ENCODE measurements around the gene LONP2. TPM values are rescaled to one million over a fixed set of nuclear protein-coding genes. Genes with fewer than 3 reads are reported as not detected.
A peak's percentile ranks its signal among the peaks of the same experiment; 100 is the strongest.

The LONP2 gene
- total and polyA plus RNA-seq, 2 of the 13 experiments (the other 11 are each of a cell fraction or from before 2014, with no cell fraction given) = 39.2 to 63.3 TPM

DNA sequence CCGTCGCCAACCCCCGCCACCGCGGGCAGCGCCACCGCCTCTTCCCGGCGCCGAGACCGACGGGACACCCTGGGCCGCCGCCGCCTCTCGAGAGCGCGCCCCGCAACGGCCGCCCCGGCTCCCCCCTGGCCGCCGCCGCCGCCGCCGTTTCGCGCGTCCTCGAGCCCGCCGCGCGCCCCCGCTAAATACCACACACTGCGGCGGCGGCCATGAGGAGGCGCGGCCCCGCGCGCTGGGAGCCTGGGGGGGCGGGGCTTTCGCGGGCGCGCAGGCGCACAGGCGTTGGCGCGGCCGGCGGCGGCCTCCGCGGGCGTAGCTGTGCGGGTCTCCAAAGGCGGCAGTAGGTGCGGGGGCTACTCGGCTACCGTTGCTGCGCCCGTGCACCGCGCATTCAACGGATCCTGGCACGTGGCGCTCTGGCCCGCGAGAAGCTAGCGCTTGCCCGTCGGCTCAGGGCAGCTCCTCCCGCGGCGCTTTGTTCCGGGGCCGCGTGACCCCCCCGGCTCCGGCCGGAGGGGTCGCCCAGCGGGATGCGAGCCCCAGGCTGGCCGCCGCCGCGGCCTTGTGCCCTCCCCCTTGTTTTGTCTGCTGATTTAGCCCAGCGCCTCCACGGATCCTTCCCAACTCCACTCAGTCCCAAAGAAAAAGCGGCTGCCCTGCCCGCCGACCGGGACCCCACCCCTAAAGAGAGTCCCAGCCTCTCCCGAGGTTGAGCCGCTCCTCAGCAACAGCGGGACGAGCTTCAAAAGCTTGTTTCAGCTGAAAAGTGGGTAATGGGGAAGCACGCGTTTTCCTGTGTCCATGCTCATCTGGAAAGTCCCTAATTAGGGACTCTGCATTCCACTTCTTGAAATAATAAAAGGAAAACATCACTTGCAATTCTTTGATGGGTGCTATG lies 141.4 kb downstream of the LONP2 start, which contains the start of gene SIAH1 (continued):
- TF ChIP-seq ZNF629 (CRISPR knock-in tag; conservative IDR thresholded peaks at IDR 0.05) (peak; percentile 18; the same call in 1 of the 2 replicates), ZNF703 (CRISPR knock-in tag; IDR thresholded peaks at IDR 0.05; ENCODE audit: borderline replicate concordance) (peak; percentile 49; the same call in 1 of the 2 replicates), U2AF2 (IDR thresholded peaks at IDR 0.05; ENCODE audit: low read depth, low read length) (no peak), ZNF138 (CRISPR knock-in tag; IDR thresholded peaks at IDR 0.05; ENCODE audit: low read depth) (peak; percentile 58; the same call in 1 of the 2 replicates), ZNF792 (CRISPR knock-in tag; IDR thresholded peaks at IDR 0.05) (no peak), MTA1 (CRISPR knock-in tag; IDR thresholded peaks at IDR 0.05; ENCODE audit: borderline replicate concordance) (no peak), FOXA3 (CRISPR knock-in tag; IDR thresholded peaks at IDR 0.05) (peak; percentile 8; the same call in 1 of the 2 replicates), SIX4 (CRISPR knock-in tag; IDR thresholded peaks at IDR 0.05) (no peak), ZNF337 (CRISPR knock-in tag; IDR thresholded peaks at IDR 0.05; ENCODE audit: borderline replicate concordance, low read depth) (peak; percentile 21; the same call in 1 of the 2 replicates), KAT8 (CRISPR knock-in tag; IDR thresholded peaks at IDR 0.05) (0 out of 2 replicates have a peak, but pooled peaks have one; percentile 38), PHF21A (CRISPR knock-in tag; IDR thresholded peaks at IDR 0.05) (peak; percentile 41; the same call in 1 of the 2 replicates), ZFX (CRISPR knock-in tag; IDR thresholded peaks at IDR 0.05; ENCODE audit: low read depth) (peak; percentile 94)
- TF ChIP-seq, protein P1, sequence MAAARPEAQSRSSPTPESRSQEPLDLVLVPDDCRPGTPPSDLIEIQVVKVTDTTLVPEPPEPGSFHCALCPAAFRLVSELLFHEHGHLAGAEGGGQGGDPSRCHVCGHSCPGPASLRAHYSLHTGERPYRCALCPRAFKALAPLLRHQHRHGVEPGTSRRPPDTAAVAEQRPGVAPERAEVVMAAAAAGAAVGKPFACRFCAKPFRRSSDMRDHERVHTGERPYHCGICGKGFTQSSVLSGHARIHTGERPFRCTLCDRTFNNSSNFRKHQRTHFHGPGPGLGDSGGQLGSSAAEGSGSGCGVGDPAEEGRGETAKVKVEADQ (CRISPR knock-in tag; IDR thresholded peaks at IDR 0.05; ENCODE audit: borderline replicate concordance) = no peak
- TF ChIP-seq, protein P2, sequence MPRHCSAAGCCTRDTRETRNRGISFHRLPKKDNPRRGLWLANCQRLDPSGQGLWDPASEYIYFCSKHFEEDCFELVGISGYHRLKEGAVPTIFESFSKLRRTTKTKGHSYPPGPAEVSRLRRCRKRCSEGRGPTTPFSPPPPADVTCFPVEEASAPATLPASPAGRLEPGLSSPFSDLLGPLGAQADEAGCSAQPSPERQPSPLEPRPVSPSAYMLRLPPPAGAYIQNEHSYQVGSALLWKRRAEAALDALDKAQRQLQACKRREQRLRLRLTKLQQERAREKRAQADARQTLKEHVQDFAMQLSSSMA (CRISPR knock-in tag; IDR thresholded peaks at IDR 0.05) = peak; percentile 90; the same call in 1 of the 2 replicates
- TF ChIP-seq, protein P3, sequence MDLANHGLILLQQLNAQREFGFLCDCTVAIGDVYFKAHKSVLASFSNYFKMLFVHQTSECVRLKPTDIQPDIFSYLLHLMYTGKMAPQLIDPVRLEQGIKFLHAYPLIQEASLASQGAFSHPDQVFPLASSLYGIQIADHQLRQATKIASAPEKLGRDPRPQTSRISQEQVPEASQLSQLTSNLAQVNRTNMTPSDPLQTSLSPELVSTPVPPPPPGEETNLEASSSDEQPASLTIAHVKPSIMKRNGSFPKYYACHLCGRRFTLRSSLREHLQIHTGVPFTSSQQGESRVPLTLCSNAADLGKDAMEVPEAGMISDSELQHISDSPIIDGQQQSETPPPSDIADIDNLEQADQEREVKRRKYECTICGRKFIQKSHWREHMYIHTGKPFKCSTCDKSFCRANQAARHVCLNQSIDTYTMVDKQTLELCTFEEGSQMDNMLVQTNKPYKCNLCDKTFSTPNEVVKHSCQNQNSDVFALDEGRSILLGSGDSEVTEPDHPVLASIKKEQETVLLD (CRISPR knock-in tag; IDR thresholded peaks at IDR 0.05; ENCODE audit: low read depth) = peak; percentile 77
- TF ChIP-seq, protein P4, sequence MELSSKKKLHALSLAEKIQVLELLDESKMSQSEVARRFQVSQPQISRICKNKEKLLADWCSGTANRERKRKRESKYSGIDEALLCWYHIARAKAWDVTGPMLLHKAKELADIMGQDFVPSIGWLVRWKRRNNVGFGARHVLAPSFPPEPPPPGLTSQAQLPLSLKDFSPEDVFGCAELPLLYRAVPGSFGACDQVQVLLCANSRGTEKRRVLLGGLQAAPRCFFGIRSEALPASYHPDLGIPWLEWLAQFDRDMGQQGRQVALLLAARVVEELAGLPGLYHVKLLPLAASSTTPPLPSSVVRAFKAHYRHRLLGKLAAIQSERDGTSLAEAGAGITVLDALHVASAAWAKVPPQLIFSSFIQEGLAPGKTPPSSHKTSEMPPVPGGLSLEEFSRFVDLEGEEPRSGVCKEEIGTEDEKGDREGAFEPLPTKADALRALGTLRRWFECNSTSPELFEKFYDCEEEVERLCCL (CRISPR knock-in tag; IDR thresholded peaks at IDR 0.05; ENCODE audit: borderline replicate concordance) = no peak
- TF ChIP-seq, protein P5, sequence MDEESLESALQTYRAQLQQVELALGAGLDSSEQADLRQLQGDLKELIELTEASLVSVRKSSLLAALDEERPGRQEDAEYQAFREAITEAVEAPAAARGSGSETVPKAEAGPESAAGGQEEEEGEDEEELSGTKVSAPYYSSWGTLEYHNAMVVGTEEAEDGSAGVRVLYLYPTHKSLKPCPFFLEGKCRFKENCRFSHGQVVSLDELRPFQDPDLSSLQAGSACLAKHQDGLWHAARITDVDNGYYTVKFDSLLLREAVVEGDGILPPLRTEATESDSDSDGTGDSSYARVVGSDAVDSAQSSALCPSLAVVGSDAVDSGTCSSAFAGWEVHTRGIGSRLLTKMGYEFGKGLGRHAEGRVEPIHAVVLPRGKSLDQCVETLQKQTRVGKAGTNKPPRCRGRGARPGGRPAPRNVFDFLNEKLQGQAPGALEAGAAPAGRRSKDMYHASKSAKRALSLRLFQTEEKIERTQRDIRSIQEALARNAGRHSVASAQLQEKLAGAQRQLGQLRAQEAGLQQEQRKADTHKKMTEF (CRISPR knock-in tag; IDR thresholded peaks at IDR 0.05) = peak; percentile 70; the same call in 1 of the 2 replicates
- TF ChIP-seq, protein P6, sequence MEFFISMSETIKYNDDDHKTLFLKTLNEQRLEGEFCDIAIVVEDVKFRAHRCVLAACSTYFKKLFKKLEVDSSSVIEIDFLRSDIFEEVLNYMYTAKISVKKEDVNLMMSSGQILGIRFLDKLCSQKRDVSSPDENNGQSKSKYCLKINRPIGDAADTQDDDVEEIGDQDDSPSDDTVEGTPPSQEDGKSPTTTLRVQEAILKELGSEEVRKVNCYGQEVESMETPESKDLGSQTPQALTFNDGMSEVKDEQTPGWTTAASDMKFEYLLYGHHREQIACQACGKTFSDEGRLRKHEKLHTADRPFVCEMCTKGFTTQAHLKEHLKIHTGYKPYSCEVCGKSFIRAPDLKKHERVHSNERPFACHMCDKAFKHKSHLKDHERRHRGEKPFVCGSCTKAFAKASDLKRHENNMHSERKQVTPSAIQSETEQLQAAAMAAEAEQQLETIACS (CRISPR knock-in tag; IDR thresholded peaks at IDR 0.05) = peak; percentile 96
- TF ChIP-seq, protein P7, sequence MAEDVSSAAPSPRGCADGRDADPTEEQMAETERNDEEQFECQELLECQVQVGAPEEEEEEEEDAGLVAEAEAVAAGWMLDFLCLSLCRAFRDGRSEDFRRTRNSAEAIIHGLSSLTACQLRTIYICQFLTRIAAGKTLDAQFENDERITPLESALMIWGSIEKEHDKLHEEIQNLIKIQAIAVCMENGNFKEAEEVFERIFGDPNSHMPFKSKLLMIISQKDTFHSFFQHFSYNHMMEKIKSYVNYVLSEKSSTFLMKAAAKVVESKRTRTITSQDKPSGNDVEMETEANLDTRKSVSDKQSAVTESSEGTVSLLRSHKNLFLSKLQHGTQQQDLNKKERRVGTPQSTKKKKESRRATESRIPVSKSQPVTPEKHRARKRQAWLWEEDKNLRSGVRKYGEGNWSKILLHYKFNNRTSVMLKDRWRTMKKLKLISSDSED (CRISPR knock-in tag; IDR thresholded peaks at IDR 0.05) = no peak
